GM12874 (cell line): Measurements from ENCODE around the gene POLD1.

ENCODE experiments used
- TF ChIP-seq, protein P1 (sequence below): IDR thresholded peaks from 2 replicates; pipeline ENCODE4 v1.5.1; 2011; ENCODE audit warnings: low read depth, mild to moderate bottlenecking, control low read depth, low read length, moderate library complexity; ENCODE audit not compliant: insufficient read depth

POLD1 gene

DNA sequence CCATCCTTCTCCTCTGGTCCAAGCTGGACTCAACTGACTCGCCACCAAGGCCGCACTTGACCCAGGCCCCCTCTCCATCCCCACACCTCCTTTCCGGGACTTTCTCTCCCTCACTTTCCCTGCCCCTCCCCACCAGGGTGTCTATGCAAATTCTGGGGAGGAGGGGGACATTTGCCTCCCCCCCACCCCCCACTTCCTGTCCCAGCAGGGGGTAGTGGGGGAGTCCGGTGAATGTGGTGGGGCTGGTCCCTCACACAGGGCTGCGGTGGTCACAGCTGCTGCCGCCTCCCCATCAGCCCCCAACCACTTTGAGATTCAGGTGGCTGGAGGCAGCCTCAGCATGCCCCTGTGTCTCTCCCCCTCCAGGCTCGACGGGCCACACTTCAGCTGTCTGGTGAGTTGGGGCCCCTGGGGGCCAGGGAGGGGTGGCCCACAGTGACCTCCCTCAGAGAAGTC lies 35.5 kb downstream of the POLD1 start:
- TF ChIP-seq, protein P1, sequence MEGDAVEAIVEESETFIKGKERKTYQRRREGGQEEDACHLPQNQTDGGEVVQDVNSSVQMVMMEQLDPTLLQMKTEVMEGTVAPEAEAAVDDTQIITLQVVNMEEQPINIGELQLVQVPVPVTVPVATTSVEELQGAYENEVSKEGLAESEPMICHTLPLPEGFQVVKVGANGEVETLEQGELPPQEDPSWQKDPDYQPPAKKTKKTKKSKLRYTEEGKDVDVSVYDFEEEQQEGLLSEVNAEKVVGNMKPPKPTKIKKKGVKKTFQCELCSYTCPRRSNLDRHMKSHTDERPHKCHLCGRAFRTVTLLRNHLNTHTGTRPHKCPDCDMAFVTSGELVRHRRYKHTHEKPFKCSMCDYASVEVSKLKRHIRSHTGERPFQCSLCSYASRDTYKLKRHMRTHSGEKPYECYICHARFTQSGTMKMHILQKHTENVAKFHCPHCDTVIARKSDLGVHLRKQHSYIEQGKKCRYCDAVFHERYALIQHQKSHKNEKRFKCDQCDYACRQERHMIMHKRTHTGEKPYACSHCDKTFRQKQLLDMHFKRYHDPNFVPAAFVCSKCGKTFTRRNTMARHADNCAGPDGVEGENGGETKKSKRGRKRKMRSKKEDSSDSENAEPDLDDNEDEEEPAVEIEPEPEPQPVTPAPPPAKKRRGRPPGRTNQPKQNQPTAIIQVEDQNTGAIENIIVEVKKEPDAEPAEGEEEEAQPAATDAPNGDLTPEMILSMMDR: no peak

DNA sequence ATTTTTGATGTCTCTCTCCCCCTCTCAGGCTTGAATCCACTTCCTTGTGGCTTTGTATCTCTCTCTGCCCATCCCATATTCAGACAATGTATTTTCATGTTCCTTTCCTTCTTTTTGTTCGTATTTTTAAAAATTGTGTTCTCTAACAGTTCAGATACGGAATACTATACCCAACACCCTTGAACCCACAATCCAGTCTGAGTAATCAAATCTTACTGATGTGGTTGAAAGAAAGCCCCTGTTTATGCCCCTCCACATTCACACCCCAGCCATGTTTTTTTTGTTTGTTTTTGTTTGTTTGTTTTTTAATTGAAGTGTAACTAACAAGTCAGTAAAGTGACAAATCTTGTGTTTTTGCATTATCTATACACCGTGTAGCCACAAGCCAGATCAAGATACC lies 36.0 kb downstream of the POLD1 start:
- TF ChIP-seq, protein P1: no peak

DNA sequence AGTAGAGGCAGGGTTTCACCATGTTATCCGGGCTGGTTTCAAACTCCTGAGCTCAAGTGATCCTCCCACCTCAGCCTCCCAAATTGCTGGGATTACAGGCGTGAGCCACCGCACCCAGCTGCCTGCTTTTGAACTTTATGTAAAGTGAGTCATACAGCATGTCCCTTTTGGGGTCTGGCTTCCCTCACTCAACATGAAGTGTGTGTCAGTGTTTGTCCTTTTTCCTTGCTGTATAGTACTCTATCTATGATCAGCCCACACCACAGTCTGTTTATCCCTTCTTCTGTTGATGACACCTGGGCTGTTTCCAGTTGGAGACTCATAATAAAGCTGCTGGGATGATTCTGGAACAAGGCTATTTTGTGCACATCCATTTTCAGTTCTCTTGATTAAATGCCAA lies 36.7 kb downstream of the POLD1 start:
- TF ChIP-seq, protein P1: no peak

DNA sequence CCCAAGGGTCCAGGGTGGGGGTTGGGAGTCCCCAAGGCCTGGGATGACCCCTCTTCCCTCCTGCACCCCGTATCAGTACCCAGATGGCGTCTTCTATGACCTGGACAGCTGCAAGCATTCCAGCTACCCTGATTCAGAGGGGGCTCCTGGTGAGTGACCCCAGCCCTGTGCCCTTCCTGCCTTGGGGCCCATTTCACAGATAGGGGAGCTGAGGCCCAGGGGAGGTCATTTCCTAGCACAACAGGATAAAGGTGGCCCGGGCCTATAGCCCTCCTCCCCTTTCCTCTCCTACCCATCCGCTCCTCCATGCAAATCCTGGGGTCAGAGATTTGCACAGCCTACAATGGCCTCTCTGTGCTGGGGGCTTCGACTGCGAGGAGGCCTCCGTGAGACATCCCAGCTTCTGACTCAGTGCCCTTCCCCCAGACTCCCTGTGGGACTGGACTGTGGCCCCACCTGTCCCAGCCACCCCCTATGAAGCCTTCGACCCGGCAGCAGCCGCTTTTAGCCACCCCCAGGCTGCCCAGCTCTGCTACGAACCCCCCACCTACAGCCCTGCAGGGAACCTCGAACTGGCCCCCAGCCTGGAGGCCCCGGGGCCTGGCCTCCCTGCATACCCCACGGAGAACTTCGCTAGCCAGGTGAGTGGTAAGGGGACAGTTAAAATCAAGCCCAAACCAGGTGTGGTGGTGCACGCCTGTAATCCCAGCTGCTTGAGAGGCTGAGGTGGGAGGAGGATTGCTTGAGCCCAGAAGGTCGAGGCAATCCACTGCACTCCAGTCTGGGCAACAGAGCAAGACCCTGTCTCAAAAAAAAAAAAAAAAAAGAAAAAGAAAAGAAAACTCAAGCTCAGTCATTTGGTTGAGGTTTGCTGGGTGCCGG lies 38.5 kb downstream of the POLD1 start:
- TF ChIP-seq, protein P1: no peak

DNA sequence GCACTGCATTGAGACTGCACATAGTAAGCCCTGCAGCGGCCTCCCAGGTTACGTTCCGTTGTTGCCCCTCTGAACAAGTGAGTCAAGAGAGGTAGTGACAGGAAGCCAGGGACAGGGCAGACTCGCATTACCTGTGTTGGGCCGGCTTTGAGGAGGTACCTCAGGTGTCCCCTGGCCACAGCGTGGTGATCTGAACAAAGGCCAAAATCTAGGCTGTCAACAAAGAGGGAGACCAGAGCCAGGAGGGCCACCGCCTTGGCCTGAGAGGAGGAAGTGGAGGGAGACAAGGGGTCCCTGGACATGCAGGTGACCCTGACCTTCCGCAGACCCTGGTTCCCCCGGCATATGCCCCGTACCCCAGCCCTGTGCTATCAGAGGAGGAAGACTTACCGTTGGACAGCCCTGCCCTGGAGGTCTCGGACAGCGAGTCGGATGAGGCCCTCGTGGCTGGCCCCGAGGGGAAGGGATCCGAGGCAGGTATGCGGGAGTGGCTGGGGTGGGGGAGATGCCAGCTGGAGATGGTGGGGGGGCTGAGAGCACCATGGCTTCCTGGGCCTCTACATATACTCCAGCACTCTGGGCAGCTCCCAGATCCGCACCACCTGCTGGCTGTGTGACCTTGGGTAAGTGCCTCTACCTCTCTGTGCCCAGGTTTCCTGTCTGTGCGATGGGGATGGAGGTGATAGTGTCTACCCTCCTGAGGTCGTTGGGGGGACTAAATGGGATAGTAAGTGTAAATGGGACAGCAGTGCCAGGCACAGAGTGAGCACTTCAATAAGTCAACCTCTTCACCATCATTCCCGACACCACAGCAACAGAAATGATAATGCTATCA lies 39.3 kb downstream of the POLD1 start:
- TF ChIP-seq, protein P1: no peak

DNA sequence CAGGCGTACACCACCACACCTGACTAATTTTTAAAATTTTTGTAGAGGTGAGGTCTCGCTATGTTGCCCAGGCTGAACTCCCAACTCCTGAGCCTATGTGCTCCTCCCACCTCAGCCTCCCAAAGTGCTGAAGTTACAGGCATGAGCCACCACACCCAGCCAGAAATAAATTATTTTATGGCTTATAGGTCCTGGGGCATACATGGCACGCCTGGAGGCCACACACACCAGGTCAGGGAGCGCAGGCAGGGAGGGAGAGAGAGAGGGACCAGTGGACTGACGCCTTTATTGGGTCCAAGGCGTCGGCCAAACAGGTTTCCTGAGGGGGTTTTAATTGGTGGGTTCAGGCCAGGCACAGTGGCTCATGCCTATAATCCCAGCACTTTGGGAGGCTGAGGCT lies 41.4 kb downstream of the POLD1 start:
- TF ChIP-seq, protein P1: no peak

DNA sequence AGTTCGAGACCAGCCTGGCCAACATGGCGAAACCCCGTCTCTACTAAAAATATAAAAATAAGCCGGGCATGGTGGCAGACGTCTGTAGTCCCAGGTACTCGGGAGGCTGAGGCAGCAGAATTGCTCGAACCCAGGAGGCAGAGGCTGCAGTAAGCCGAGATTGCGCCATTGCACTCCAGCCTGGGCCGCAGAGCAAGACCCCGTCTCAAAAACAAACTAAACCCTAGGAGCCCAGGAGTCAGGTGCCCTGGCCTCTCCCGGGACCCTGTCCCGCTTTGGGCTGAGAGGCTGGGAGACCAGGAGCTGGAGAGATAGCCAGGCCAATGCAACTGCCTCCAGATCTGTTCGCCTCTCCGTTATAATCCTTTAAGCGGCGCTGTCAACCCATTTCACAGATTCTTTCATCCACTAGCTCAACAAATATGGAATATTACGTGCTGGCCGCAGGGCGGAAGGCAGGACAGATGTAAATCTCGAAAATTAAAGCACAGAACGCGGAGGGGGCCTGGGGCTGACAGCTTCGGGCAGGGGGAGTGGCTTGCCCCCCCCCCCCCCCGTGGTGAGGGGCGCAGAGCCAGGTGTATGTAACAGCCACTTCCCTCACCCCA lies 43.3 kb downstream of the POLD1 start:
- TF ChIP-seq, protein P1: no peak
